WTC11 (cell line): ENCODE data around the gene NAPSA. TPM values are rescaled to one million over a fixed set of nuclear protein-coding genes. Genes with fewer than 3 reads are reported as not detected.

Experiments used
- ATAC-seq: fragments of 200-7000 bp; cut with Tn5 transposase; 2 replicates; pipeline ENCODE4 v1.10.0; 2021; ENCODE audit warnings: mild to moderate bottlenecking, moderate library complexity
- CTCF ChIA-PET: fragments of 300-600 bp; sonication (Branson Sonifier 250); formaldehyde crosslinking; loops from one replicate; lab custom pipeline; 2021; ENCODE audit warnings: antibody characterized with exemption; lab: Charles Lee
- POLR2A ChIA-PET: fragments of 350-600 bp; sonication (Branson Sonifier 250); formaldehyde crosslinking; loops from one replicate; lab custom pipeline; 2021; ENCODE audit warnings: antibody characterized with exemption; lab: Charles Lee
- DNase-seq: peaks from one replicate; pipeline ENCODE4 v3.0.0; 2021; ENCODE audit warnings: low spot score
- H3K27ac Mint-ChIP-seq: 2 replicates; pipeline ENCODE4 v1.8.0; 2021; ENCODE audit warnings: mixed read lengths
- H3K27me3 Mint-ChIP-seq: 2 replicates; pipeline ENCODE4 v1.8.0; 2021; ENCODE audit warnings: low read depth, mild to moderate bottlenecking, moderate library complexity, mixed read lengths
- H3K36me3 Mint-ChIP-seq: 2 replicates; pipeline ENCODE4 v1.8.0; 2021; ENCODE audit warnings: mixed read lengths
- H3K4me1 Mint-ChIP-seq: 2 replicates; pipeline ENCODE4 v1.8.0; 2022; ENCODE audit warnings: mixed read lengths
- H3K4me3 Mint-ChIP-seq: 2 replicates; pipeline ENCODE4 v1.8.0; 2021; ENCODE audit warnings: mild to moderate bottlenecking, moderate library complexity, mixed read lengths
- H3K9me3 Mint-ChIP-seq: 2 replicates; pipeline ENCODE4 v1.8.0; 2021; ENCODE audit warnings: mixed read lengths
- E2F4 ChIP-seq: sonication (generic); formaldehyde crosslinking; IDR thresholded peaks from 2 replicates; pipeline ENCODE4 v1.8.1; 2022; ENCODE audit warnings: low read depth, mild to moderate bottlenecking, moderate library complexity, missing genetic modification reagents, borderline replicate concordance
- ELF4 ChIP-seq: sonication (generic); formaldehyde crosslinking; IDR thresholded peaks from 2 replicates; pipeline ENCODE4 v1.8.1; 2022; ENCODE audit warnings: low read depth, mild to moderate bottlenecking, moderate library complexity, missing genetic modification reagents
- ESRRA ChIP-seq: sonication (generic); formaldehyde crosslinking; IDR thresholded peaks from 2 replicates; pipeline ENCODE4 v1.8.1; 2022; ENCODE audit warnings: mild to moderate bottlenecking, missing genetic modification reagents, borderline replicate concordance
- FOXK1 ChIP-seq: sonication (generic); formaldehyde crosslinking; IDR thresholded peaks from 2 replicates; pipeline ENCODE4 v1.8.0; 2022; ENCODE audit warnings: mild to moderate bottlenecking, moderate library complexity, missing genetic modification reagents
- FOXP1 ChIP-seq: sonication (generic); formaldehyde crosslinking; IDR thresholded peaks from 2 replicates; pipeline ENCODE4 v1.8.0; 2022; ENCODE audit warnings: missing genetic modification reagents, mild to moderate bottlenecking, moderate library complexity, borderline replicate concordance
- IRF1 ChIP-seq: sonication (generic); formaldehyde crosslinking; IDR thresholded peaks from 2 replicates; pipeline ENCODE4 v1.8.0; 2023; ENCODE audit warnings: missing genetic modification reagents
- MYBL2 ChIP-seq: sonication (generic); formaldehyde crosslinking; IDR thresholded peaks from 2 replicates; pipeline ENCODE4 v1.8.1; 2023; ENCODE audit warnings: mild to moderate bottlenecking, moderate library complexity, missing genetic modification reagents
- NR1H2 ChIP-seq: sonication (generic); formaldehyde crosslinking; IDR thresholded peaks from 2 replicates; pipeline ENCODE4 v1.9.0; 2021; ENCODE audit warnings: mild to moderate bottlenecking, moderate library complexity, missing genetic modification reagents
- SOX15 ChIP-seq: fragments of 250-450 bp; sonication (Bioruptor Pico); IDR thresholded peaks from 2 replicates; pipeline ENCODE4 v1.9.0; 2021; ENCODE audit warnings: mild to moderate bottlenecking
- USF1 ChIP-seq: sonication (generic); formaldehyde crosslinking; IDR thresholded peaks from 2 replicates; pipeline ENCODE4 v1.8.0; 2022; ENCODE audit warnings: mild to moderate bottlenecking, missing genetic modification reagents
- ZNF281 ChIP-seq: sonication (generic); formaldehyde crosslinking; IDR thresholded peaks from 2 replicates; pipeline ENCODE4 v1.8.0; 2023; ENCODE audit warnings: mild to moderate bottlenecking, missing genetic modification reagents
- ZNF396 ChIP-seq: fragments of 250-450 bp; sonication (Bioruptor Pico); IDR thresholded peaks from 2 replicates; pipeline ENCODE4 v1.8.0; 2021; ENCODE audit warnings: mild to moderate bottlenecking, moderate library complexity, borderline replicate concordance
- ZNF416 ChIP-seq: fragments of 250-450 bp; sonication (Bioruptor Pico); IDR thresholded peaks from 2 replicates; pipeline ENCODE4 v1.9.0; 2021; ENCODE audit warnings: mild to moderate bottlenecking, inconsistent platforms
- ZNF532 ChIP-seq: fragments of 250-450 bp; sonication (Bioruptor Pico); IDR thresholded peaks from 2 replicates; pipeline ENCODE4 v1.9.0; 2021; ENCODE audit warnings: mild to moderate bottlenecking, borderline replicate concordance
- total RNA-seq: library from RNA; stranded (reverse); gene quantifications from 3 replicates; pipeline ENCODE4 v1.2.3, GENCODE V29; 2021
- TF ChIP-seq, protein P1 (sequence below): sonication (generic); formaldehyde crosslinking; IDR thresholded peaks from 2 replicates; pipeline ENCODE4 v1.8.1; 2023; ENCODE audit warnings: mild to moderate bottlenecking, missing genetic modification reagents, borderline replicate concordance

Gene NAPSA
- total RNA-seq, 1 experiment from 2014 or later, result 2.7 TPM

DNA sequence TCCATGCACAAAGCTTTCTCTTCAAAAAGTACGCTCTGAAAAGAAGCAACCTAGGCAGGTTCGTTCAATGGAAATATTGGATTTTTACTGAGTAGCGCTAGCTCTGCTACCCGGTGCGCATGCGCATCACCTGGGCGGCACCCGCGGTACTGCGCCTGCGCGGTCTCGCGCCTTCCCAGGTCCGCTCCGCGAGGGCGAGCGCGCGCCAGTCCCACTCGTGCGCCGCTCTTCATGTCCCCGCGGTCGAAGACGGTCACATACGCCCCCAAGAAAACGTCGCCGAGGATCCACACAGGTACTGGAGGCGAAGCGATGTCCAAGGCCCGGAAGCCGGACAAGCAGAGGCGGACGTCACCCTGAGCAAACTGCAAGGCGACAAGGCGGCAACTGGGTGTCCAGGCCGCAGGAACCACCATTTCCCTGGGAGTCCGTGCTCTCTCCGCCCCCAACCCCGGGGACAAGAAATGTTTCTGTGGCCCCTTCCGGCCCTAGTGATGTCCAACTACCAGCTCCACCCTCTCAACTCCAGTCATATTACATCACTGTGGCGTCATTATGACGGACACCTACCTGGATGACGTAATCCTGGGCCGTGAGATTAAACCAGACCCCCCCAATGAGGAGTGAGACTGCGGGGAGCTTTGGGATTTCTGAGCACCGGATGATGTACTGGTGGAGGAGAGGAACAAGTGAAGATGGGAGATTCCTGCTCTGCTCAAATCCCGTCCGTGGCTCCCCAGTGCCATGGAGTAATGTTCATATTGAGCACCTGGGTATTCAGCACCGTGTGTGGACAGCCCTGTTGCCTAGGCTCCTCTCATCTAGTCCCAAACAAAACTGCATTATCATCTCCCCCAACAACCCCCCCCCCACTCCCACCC, 31.5 kb downstream of the NAPSA start (continued):
- TF ChIP-seq E2F4 (CRISPR knock-in tag) (peak; percentile 66; the same call in 1 of the 2 replicates), ZNF396 (CRISPR knock-in tag) (no peak), FOXK1 (CRISPR knock-in tag) (peak; percentile 82), USF1 (CRISPR knock-in tag) (0 out of 2 replicates have a peak, but pooled peaks have one; percentile 17), MYBL2 (CRISPR knock-in tag) (peak; percentile 95), IRF1 (CRISPR knock-in tag) (peak; percentile 89), FOXP1 (CRISPR knock-in tag) (peak; percentile 98), ZNF416 (CRISPR knock-in tag) (0 out of 2 replicates have a peak, but pooled peaks have one; percentile 36), NR1H2 (CRISPR knock-in tag) (0 out of 2 replicates have a peak, but pooled peaks have one; percentile 54), ESRRA (CRISPR knock-in tag) (peak; percentile 85; the same call in 1 of the 2 replicates)
- TF ChIP-seq, protein P1, sequence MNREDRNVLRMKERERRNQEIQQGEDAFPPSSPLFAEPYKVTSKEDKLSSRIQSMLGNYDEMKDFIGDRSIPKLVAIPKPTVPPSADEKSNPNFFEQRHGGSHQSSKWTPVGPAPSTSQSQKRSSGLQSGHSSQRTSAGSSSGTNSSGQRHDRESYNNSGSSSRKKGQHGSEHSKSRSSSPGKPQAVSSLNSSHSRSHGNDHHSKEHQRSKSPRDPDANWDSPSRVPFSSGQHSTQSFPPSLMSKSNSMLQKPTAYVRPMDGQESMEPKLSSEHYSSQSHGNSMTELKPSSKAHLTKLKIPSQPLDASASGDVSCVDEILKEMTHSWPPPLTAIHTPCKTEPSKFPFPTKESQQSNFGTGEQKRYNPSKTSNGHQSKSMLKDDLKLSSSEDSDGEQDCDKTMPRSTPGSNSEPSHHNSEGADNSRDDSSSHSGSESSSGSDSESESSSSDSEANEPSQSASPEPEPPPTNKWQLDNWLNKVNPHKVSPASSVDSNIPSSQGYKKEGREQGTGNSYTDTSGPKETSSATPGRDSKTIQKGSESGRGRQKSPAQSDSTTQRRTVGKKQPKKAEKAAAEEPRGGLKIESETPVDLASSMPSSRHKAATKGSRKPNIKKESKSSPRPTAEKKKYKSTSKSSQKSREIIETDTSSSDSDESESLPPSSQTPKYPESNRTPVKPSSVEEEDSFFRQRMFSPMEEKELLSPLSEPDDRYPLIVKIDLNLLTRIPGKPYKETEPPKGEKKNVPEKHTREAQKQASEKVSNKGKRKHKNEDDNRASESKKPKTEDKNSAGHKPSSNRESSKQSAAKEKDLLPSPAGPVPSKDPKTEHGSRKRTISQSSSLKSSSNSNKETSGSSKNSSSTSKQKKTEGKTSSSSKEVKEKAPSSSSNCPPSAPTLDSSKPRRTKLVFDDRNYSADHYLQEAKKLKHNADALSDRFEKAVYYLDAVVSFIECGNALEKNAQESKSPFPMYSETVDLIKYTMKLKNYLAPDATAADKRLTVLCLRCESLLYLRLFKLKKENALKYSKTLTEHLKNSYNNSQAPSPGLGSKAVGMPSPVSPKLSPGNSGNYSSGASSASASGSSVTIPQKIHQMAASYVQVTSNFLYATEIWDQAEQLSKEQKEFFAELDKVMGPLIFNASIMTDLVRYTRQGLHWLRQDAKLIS (CRISPR knock-in tag), result no peak; the same call in 1 of the 2 replicates

GRCh38 chr19:50333235-50333736, 32.2 kb downstream of the NAPSA start:
- H3K36me3 Mint-ChIP-seq, result peaks cover 5% of the 10 kb centered on the region
- ATAC-seq, result peak; percentile 31
- CTCF ChIA-PET, result interaction anchor here (0.5 to 2.5 kb wide), 14 partner anchors 17 to 404 kb away, joined by 3 to 13 read pairs (median 4); partner anchors contain the start of genes NUP62 and POLD1
- TF ChIP-seq ELF4 (CRISPR knock-in tag) (no peak), SOX15 (CRISPR knock-in tag) (no peak), USF1 (CRISPR knock-in tag) (peak; percentile 53; the same call in 1 of the 2 replicates), ZNF281 (peak; percentile 87; the same call in 1 of the 2 replicates), ZNF532 (no peak)

More at GRCh38 chr19:50333235-50333736, 32.2 kb downstream of the NAPSA start:
- POLR2A ChIA-PET, result interaction anchor here (0.6 to 2.2 kb wide), 10 partner anchors 13 to 404 kb away, joined by 3 to 12 read pairs (median 4); partner anchors contain the start of genes NUP62, POLD1 and SPIB
- Mint-ChIP-seq H3K27me3 (peaks cover 34% of the 10 kb centered on the region), H3K9me3 (no peaks in the 10 kb centered on the region), H3K4me1 (peaks cover 39% of the 10 kb centered on the region), H3K27ac (peak overlapping the region; percentile 99), H3K4me3 (peak overlapping the region; percentile 94)
- DNase-seq, result peak; percentile 94
